Measurements from ENCODE around the gene HCRT.
A peak's percentile ranks its signal among the peaks of the same experiment; 100 is the strongest.
"Not testable (repeated sequence)": the region's sequence is repeated elsewhere in the genome, so short reads cannot be mapped to it uniquely, and the experiment has no call there.

HCRT gene

GRCh38 chr17:42197564-42198156 is 12.4 kb upstream of the HCRT start:
- no peak for DNase-seq

- no peak for DNase-seq
Measured at GRCh38 chr17:42193969-42194899, 9.0 kb upstream of the HCRT start, which contains the start of gene GHDC. Gene GHDC, minus strand, starts transcription at chr17:42194494. Its CDS starts 913 bp downstream, at chr17:42193581.

- DNase-seq: no peak
Measured at GRCh38 chr17:42193216-42193968, 8.1 kb upstream of the HCRT start.

GRCh38 chr17:42192189-42193126 is 7.2 kb upstream of the HCRT start:
- DNase-seq: no peak

GRCh38 chr17:42191275-42191608 is 6.0 kb upstream of the HCRT start:
- DNase-seq: no peak

- DNase-seq: no peak
Measured at GRCh38 chr17:42190491-42191274, 5.4 kb upstream of the HCRT start.

- no peak for DNase-seq
Measured at GRCh38 chr17:42189651-42189965, 4.4 kb upstream of the HCRT start.

GRCh38 chr17:42188749-42189650 is 3.7 kb upstream of the HCRT start:
- DNase-seq: no peak

- no peak for DNase-seq
Measured at GRCh38 chr17:42187833-42188232, 2.6 kb upstream of the HCRT start.

- DNase-seq: not testable (repeated sequence)
Measured at GRCh38 chr17:42186191-42186590, 939 bp upstream of the HCRT start.

- no peak for DNase-seq
Measured at GRCh38 chr17:42185621-42185930, 324 bp upstream of the HCRT start.

- DNase-seq: peak; percentile 80
Measured at GRCh38 chr17:42183741-42184711, 1.2 kb downstream of the HCRT start.

- DNase-seq: no peak
Measured at GRCh38 chr17:42182927-42183734, 2.1 kb downstream of the HCRT start.

- DNase-seq: no peak
Measured at GRCh38 chr17:42181851-42182207, 3.4 kb downstream of the HCRT start.

- DNase-seq: peak; percentile 73
Measured at GRCh38 chr17:42180922-42181850, 4.1 kb downstream of the HCRT start, which contains the start of gene KCNH4. Gene KCNH4, minus strand, starts transcription at chr17:42181142. Its CDS starts 197 bp downstream, at chr17:42180945.

- DNase-seq: no peak
Measured at GRCh38 chr17:42180411-42180921, 4.8 kb downstream of the HCRT start.

GRCh38 chr17:42179911-42180410 is 5.3 kb downstream of the HCRT start:
- DNase-seq: no peak

Data from 8988T (cell line).